Chondrocyte (in vitro differentiated cells): ENCODE measurements around the gene MTHFD2L. TPM values are rescaled to one million over a fixed set of nuclear protein-coding genes. Genes with fewer than 3 reads are reported as not detected.

ENCODE experiments used
- DNase-seq: peaks from one replicate; pipeline ENCODE4 v3.0.0; 2021; ENCODE audit warnings: mixed read lengths, low spot score
- H3K27ac Mint-ChIP-seq: one replicate; pipeline ENCODE4 v1.8.0; 2021; ENCODE audit warnings: mild to moderate bottlenecking, moderate library complexity, mixed read lengths; ENCODE audit not compliant: unreplicated experiment
- H3K27me3 Mint-ChIP-seq: 2 replicates; pipeline ENCODE4 v1.8.0; 2021; ENCODE audit warnings: low read depth, mixed read lengths
- H3K36me3 Mint-ChIP-seq: 2 replicates; pipeline ENCODE4 v1.8.0; 2021; ENCODE audit warnings: low read depth, mixed read lengths
- H3K4me1 Mint-ChIP-seq: 2 replicates; pipeline ENCODE4 v1.8.0; 2021; ENCODE audit warnings: low read depth, mild to moderate bottlenecking, mixed read lengths
- H3K4me3 Mint-ChIP-seq: one replicate; pipeline ENCODE4 v1.8.0; 2021; ENCODE audit warnings: mild to moderate bottlenecking, moderate library complexity, mixed read lengths; ENCODE audit not compliant: unreplicated experiment
- H3K9me3 Mint-ChIP-seq: 2 replicates; pipeline ENCODE4 v1.8.0; 2021; ENCODE audit warnings: low read depth, mixed read lengths
- total RNA-seq: library from RNA; stranded (reverse); gene quantifications from 3 replicates; pipeline ENCODE4 v1.2.1, GENCODE V29; 2021
- TF ChIP-seq, protein P1 (sequence below): fragments of 200-600 bp; sonication (generic); IDR thresholded peaks from 2 replicates; pipeline ENCODE4 v1.5.0; 2021; ENCODE audit warnings: antibody characterized with exemption, mild to moderate bottlenecking, moderate library complexity

MTHFD2L gene
- total RNA-seq, 1 donor from 2014 or later = 6.6 TPM

DNA sequence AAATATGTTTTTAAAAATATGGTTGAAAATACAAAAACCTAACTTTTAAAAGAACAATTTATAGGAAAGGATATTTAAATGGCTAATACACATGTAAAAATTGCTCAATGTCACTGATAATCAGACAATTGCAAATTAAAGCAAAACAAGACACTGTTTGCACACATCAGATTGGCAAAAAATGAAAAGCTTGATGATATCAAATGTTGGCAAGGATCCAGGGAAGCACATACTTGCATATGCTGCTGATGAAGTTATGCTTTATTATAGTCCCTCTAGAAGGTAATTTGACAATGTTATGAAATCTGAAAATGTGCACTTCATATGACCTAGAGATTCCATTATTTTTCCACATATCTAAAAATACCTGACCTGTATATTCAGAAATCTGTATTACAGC lies 104.6 kb downstream of the MTHFD2L start:
- H3K27ac Mint-ChIP-seq = no peak overlapping the region
- TF ChIP-seq, protein P1, sequence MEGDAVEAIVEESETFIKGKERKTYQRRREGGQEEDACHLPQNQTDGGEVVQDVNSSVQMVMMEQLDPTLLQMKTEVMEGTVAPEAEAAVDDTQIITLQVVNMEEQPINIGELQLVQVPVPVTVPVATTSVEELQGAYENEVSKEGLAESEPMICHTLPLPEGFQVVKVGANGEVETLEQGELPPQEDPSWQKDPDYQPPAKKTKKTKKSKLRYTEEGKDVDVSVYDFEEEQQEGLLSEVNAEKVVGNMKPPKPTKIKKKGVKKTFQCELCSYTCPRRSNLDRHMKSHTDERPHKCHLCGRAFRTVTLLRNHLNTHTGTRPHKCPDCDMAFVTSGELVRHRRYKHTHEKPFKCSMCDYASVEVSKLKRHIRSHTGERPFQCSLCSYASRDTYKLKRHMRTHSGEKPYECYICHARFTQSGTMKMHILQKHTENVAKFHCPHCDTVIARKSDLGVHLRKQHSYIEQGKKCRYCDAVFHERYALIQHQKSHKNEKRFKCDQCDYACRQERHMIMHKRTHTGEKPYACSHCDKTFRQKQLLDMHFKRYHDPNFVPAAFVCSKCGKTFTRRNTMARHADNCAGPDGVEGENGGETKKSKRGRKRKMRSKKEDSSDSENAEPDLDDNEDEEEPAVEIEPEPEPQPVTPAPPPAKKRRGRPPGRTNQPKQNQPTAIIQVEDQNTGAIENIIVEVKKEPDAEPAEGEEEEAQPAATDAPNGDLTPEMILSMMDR = no peak
- no peak for DNase-seq
- no peak overlapping the region for H3K4me3 Mint-ChIP-seq
- peaks cover 7% of the 10 kb centered on the region for H3K4me1 Mint-ChIP-seq
- no peaks in the 10 kb centered on the region for H3K36me3 Mint-ChIP-seq
- no peaks in the 10 kb centered on the region for H3K27me3 Mint-ChIP-seq
- H3K9me3 Mint-ChIP-seq = no peaks in the 10 kb centered on the region

DNA sequence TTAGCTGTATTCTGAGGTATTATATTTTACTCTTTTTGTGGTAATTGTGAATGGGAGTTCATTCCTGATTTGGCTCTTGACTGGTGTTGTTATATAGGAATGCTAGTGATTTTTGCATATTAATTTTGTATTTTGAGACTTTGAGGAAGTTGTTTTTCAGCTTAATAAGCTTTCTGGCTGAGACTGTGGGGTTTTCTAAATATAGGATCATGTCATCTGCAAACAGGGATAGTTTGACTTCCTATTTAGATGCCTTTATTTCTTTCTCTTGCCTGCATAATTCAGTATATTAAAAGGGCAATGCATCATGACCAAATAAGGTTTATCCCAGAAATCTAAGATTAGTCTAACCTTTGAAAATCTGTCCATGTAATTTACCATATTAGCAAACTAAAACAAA lies 105.6 kb downstream of the MTHFD2L start:
- Mint-ChIP-seq H3K36me3 (no peaks in the 10 kb centered on the region), H3K4me3 (no peak overlapping the region), H3K27me3 (no peaks in the 10 kb centered on the region), H3K9me3 (no peaks in the 10 kb centered on the region), H3K4me1 (peaks cover 17% of the 10 kb centered on the region), H3K27ac (no peak overlapping the region)
- TF ChIP-seq, protein P1 = no peak
- no peak for DNase-seq

DNA sequence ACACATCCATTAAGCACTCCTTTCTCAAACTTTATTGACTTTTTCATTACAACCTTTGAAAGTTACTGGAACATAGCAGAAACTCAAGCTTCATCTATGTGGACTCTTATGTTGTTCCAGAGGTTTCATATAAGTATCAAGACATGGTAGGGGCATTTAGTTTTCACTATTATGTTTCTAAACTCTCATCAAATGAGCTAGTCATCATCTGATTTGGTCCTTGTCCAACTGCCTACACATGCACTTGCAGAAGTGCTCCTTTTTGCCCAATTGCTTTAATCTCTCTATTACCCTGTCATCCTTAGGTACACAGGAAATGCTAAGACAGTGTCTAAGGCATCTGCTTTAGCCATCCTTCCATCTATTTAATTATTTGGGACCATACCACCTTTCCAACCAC lies 108.2 kb downstream of the MTHFD2L start:
- H3K9me3 Mint-ChIP-seq = no peaks in the 10 kb centered on the region
- H3K4me3 Mint-ChIP-seq = no peak overlapping the region
- H3K27ac Mint-ChIP-seq = no peak overlapping the region
- peaks cover 11% of the 10 kb centered on the region for H3K4me1 Mint-ChIP-seq
- TF ChIP-seq, protein P1 = no peak
- peaks cover 2% of the 10 kb centered on the region for H3K36me3 Mint-ChIP-seq
- no peaks in the 10 kb centered on the region for H3K27me3 Mint-ChIP-seq
- no peak for DNase-seq

DNA sequence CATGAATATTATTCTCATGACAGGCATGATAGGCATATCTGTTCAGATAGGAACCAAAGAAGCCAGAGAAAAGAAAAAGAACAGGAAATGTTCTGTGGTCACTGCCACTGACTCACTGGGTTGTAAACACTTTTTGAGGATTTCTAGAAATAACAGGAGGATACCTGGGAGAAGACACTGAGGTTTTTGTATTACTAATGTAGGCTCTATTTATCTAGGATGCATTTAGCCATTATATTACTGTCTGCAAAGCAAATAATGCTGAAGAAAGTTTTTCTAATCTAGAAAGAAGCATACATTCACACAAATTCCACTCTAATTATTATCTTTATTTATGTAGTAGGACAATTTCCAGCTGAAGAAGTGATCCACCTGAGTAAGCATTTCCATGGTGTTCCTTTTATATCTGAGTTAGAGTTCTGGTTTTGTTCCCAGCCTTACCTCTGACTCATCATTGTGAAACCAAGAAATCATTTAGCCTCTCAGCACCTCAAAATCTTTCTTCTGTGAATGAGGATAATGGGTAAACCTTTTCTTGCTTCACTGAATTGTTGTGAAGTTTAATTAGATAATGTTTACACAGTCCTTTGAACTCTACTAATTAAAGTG lies 110.2 kb downstream of the MTHFD2L start:
- TF ChIP-seq, protein P1 = no peak
- Mint-ChIP-seq H3K9me3 (no peaks in the 10 kb centered on the region), H3K4me1 (peaks cover 11% of the 10 kb centered on the region), H3K4me3 (no peak overlapping the region), H3K27me3 (no peaks in the 10 kb centered on the region), H3K27ac (no peak overlapping the region), H3K36me3 (peaks cover 2% of the 10 kb centered on the region)
- DNase-seq = no peak

DNA sequence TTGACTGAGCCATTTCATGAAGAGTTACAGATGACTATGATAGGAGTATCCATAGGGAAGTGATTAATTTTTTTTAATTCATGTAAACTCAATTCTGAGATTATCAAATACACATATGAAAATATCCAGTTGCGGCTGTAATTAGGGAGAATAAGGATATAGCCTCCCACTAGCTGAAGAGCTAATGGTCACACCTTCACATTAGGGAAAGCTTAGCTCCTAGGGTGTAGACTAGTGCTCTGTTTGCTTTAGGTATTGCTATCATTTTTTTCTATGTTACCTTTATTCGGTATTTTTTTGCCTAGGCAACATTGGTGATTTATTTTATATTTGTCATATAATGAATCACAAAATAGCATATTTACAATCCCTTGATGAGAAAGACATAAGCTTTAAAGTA lies 110.7 kb downstream of the MTHFD2L start:
- TF ChIP-seq, protein P1 = no peak
- Mint-ChIP-seq H3K36me3 (peaks cover 2% of the 10 kb centered on the region), H3K27ac (no peak overlapping the region), H3K9me3 (no peaks in the 10 kb centered on the region), H3K4me1 (peaks cover 11% of the 10 kb centered on the region), H3K4me3 (no peak overlapping the region), H3K27me3 (no peaks in the 10 kb centered on the region)
- DNase-seq = no peak
